ENCODE measurements around the gene CAPG.

GRCh38 chr2:85441864-85442263 is 31.7 kb upstream of the CAPG start:
- TF ChIP-seq EZH2 (IDR thresholded peaks at IDR 0.05; ENCODE audit: insufficient read depth, poor library complexity, severe bottlenecking) (no peak), EZH2phosphoT487 (IDR thresholded peaks at IDR 0.05; ENCODE audit: insufficient read depth, low read depth) (no peak)

Data from GM23248 (cell line).